ENCODE results near the gene MISP.

Gene MISP

DNA sequence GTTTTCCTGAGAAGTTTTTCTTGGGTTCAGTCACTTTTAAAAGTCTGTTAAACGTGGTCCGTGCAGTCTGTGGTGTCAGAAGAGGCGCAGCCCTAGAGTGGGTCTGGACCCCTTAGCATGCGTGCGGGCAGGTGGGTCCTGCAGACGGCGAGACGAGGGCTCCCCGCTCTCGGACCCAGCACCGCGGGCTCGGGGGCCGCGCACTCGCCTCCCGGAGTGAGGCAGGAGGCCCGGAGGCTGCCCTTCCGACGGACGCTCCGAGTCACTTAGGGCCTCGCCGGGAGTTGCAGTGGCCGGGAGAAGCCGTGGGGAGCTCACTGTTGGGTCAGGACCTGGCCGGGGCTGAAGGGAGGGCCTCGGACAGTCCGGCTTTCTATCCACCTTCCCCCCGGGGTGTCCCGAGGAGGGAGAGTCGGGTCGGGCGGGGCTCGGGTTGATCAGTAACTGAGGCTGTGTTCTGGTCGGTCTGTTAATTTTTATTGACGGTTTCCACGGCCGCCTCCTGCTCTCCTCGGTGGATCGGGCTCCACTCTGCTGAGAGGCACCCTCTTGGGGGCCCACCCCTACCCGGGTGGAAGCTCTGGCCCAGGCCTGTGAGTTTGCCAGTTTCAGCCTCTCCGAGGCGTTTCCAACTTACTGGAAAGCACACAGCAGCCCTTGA lies 47.6 kb downstream of the MISP start:
- DNase-seq, result no peak

GRCh38 chr19:799076-799881 lies 48.4 kb downstream of the MISP start:
- DNase-seq, result peak in 1 of 2 experiments; percentile 53

- no peak for DNase-seq
These were observed 49.6 kb downstream of the MISP start for GRCh38 chr19:800360-801029.

- no peak for DNase-seq
These were observed 50.3 kb downstream of the MISP start for GRCh38 chr19:801030-801860.

- DNase-seq, result no peak
These were observed 51.1 kb downstream of the MISP start for GRCh38 chr19:801861-802497.

GRCh38 chr19:802498-803098 lies 51.7 kb downstream of the MISP start:
- DNase-seq, result no peak

DNA sequence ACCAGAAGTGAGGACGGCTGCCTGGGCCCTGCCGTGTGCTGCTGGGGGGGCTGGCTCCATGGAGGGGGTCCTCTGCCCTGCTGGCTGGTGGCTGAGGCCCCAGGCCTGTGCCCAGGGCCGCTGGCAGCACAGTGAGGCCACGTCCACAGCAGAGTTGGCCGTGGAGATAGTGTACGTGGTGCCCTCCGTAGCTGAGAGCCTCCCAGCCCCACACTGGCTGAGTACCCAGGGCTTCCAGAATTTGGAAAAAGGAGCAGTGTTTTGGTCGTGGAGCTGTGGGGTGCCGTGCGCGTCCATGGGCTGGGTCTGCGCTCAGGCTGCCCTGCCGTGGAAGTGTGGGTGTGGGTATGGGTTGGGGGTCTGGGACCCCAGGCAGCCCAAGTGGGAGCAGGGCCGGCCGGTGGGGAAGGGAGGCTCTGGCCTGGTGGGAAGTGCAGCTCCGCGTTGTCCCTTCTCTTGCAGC lies 52.2 kb downstream of the MISP start:
- no peak for DNase-seq

DNA sequence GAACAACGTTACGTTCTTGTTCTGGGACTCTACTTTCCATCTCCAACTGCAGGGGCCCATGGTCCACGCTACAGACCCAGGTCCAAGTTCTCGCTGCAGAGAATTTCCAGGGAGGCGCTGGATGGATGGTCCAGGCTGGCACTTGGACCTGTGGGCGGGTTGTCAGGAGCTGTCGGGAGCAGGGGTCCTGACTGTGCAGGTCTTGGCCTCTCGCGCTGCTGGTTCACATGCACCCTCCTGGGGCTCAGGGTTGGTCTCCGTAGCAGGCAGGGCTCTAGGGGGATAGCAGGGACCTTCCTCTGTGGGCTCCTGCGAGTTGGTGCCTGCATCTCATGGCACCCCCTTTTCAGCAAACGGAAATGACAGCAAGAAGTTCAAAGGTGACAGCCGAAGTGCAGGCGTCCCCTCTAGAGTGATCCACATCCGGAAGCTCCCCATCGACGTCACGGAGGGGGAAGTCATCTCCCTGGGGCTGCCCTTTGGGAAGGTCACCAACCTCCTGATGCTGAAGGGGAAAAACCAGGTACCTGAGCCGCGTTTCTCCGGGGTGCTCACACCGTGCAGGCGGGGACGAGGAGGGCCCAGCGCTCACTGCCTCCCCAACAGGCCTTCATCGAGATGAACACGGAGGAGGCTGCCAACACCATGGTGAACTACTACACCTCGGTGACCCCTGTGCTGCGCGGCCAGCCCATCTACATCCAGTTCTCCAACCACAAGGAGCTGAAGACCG lies 52.9 kb downstream of the MISP start:
- DNase-seq, result no peak

DNA sequence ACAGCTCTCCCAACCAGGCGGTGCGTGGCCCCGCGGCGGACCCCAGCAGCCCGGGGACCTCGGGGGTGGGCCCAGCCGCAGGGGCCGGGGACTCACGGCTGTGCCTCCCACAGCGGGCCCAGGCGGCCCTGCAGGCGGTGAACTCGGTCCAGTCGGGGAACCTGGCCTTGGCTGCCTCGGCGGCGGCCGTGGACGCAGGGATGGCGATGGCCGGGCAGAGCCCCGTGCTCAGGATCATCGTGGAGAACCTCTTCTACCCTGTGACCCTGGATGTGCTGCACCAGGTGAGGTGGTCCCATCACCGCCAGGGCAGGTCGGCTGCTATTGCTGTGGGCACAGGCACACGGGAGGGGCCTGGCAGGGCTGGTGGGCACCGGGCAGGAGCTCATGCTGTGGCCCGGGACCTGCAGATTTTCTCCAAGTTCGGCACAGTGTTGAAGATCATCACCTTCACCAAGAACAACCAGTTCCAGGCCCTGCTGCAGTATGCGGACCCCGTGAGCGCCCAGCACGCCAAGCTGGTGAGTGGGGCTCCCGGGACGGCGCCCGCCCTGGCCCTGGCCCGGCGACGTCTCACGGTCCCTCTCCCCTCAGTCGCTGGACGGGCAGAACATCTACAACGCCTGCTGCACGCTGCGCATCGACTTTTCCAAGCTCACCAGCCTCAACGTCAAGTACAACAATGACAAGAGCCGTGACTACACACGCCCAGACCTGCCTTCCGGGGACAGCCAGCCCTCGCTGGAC lies 53.7 kb downstream of the MISP start:
- no peak for DNase-seq

DNA sequence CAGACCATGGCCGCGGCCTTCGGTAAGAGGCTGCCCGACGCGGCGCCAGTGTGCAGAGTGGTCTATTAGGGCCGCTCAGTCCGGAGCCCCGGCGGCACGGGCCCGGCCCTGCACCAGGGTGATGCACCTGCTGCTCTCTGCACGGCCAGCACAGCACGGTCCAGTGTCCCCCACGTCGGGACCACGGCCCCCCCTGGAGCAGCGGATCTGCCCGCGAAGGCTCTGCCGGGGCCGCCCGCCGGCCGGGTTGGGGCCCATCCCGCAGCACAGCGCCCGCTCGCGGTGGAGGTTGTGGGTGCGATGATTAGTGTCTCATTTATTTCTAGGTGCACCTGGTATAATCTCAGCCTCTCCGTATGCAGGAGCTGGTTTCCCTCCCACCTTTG lies 54.2 kb downstream of the MISP start:
- DNase-seq, result no peak

- DNase-seq, result no peak
These were observed 55.0 kb downstream of the MISP start for GRCh38 chr19:805600-806550.

DNA sequence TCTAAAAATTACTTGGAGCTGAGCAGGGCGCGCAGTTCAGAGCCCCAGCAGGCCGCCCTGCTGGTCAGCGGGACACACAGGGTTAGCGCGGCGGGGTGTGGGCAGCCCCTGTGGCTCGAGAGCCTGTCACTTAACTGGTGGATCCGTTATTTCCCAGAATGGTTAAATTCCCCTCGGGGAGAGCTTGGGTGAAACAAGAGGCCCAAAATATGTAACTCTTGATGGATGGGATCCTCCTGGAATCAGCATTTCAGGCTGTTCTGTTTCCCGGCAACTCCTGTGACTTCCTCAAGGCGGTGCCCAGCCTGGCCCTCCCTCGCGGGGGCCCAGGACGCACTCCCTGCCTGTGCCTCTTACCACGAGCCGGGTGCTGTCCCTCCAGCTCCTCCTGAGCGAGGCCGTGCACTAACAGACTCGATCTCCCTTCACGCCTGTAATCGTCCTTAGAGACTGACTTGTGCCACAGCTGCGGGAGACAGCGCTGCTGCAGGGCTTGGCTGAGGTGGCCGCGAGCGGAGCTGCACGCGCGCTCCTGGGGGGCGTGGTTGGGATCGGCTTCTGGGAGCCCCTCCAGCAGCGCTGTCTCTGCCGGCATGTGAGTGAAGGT lies 56.0 kb downstream of the MISP start:
- DNase-seq, result no peak

DNA sequence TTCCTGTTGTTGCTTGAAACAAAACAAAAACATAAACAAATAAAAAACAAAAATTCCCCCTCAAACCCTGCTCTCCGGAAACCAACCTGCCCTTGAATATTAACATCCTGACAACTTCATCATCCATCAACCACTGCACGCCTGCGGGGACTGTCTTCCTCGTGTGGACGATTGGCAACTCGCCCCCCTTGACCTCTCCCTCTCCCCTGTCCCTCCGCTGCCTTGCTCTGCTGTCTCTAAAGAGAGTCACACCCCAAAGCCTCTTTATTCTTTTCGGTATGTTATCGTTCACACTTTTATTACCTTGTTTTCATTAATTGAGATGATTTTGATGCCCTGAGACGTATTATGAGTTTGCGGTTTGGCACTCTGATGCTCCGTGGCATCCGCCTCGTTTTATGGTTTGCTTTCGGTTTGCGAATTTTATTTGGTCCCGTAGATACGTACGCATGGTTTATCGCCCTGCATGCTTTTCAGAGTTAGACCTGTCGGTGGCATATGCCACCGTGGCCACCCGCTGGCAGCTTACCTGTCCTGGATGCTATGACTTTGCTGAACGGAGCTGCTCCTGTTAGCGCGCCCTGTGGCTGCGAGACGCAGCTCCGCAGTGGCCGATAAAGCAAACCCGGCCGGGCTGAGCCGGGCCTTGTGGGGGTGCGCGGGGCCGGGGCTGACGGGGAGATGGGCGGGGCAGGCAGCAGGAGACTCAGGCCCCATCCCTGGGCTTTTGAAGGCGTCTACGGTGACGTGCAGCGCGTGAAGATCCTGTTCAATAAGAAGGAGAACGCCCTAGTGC lies 56.9 kb downstream of the MISP start:
- DNase-seq, result no peak

- no peak for DNase-seq
These were observed 57.5 kb downstream of the MISP start for GRCh38 chr19:808423-808775.

GRCh38 chr19:810077-810855 lies 59.4 kb downstream of the MISP start:
- no peak for DNase-seq

- no peak for DNase-seq
These were observed 60.1 kb downstream of the MISP start for GRCh38 chr19:810883-811489.

- no peak for DNase-seq
These were observed 60.7 kb downstream of the MISP start for GRCh38 chr19:811506-812048.

Measured in SW 1271 (cell line).